T-helper 1 cell treated with Interleukin-12 subunit alpha and Interleukin-12 subunit beta and Interleukin-4 antibody, amounts not matched to agents 30 μg/mL and 1 μg/mL, for 36 hours (primary cell): ENCODE results near the gene CST2.
"Not testable (repeated sequence)": the region's sequence is repeated elsewhere in the genome, so short reads cannot be mapped to it uniquely, and the experiment has no call there.

Experiments used
- H3K27ac Mint-ChIP-seq: one replicate; pipeline ENCODE4 v1.8.0; 2021; ENCODE audit warnings: mild to moderate bottlenecking, mixed read lengths
- H3K27me3 Mint-ChIP-seq: one replicate; pipeline ENCODE4 v1.8.0; 2021; ENCODE audit warnings: low read depth, mixed read lengths
- H3K36me3 Mint-ChIP-seq: one replicate; pipeline ENCODE4 v1.8.0; 2021; ENCODE audit warnings: low read depth, mixed read lengths
- H3K4me1 Mint-ChIP-seq: one replicate; pipeline ENCODE4 v1.8.0; 2021; ENCODE audit warnings: low read depth, mixed read lengths
- H3K4me3 Mint-ChIP-seq: one replicate; pipeline ENCODE4 v1.8.0; 2021; ENCODE audit warnings: mild to moderate bottlenecking, moderate library complexity, mixed read lengths
- H3K9me3 Mint-ChIP-seq: one replicate; pipeline ENCODE4 v1.8.0; 2021; ENCODE audit warnings: mixed read lengths

The CST2 gene

DNA sequence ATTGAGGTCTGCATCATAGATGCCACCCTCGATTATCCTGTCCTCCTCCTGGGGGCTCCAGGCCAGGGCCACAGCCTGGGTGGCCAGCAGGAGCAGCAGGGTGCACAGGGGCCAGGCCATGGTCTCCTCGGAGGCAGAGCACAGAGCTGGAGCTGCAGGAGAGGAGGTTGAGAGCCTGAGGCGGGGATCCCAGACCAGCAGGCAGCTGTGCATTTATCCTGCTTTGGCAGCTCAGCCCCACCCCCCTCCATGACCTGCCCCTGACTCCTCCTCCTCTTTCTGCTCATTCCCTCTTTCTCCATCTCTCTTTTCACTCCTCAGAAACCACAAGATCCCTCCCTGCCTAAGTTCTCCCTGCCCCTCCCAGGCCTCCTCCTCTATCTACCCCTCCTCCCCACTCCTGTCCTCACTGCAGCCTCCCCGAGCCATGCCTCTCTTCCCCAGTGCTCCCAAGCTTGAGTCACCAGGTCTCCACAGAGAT lies at the start of gene CST2:
CST2 (minus strand) TSS at position 189 of the 481 bp plus-strand sequence; CDS start at position 120, 69 bp downstream.
- Mint-ChIP-seq H3K4me3 (no peak within 1 kb of the TSS), H3K27me3 (no peaks in the 10 kb centered on the region), H3K9me3 (no peaks in the 10 kb centered on the region), H3K4me1 (no peaks in the 10 kb centered on the region), H3K36me3 (no peaks in the 10 kb centered on the region), H3K27ac (no peak within 1 kb of the TSS)

DNA sequence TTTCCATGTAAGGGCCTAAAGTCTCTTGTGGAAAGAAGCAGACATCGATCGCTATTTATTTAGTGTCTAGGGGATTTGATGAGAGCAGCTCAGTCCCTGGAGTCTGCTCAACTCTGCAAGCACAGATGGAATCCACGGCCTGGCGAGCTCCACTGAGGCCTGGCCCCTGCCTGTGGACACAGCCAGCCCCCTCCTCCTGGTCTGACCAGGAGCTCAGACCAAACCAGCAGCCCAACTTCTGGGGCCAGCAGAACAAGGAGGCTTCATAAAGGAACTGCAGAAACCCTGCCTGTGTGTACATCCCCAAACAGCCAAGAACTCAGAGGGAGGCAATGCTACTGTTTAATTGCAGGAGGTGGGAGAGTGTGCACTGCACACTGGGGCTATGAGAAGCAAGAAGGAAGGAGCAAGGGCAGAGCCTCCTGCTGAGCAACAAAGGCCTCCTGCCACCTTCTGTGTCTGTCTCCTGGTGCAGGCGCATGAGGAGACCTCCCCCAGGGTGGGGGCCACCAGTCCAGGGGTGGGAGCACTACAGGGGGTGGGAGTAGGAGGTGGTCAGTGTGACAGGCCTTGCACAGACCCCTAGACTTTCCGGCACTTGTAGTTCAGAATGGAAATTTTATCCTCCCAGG lies 49.2 kb upstream of the CST2 start:
- Mint-ChIP-seq H3K4me3 (no peak overlapping the region), H3K9me3 (no peaks in the 10 kb centered on the region), H3K4me1 (no peaks in the 10 kb centered on the region), H3K27ac (no peak overlapping the region), H3K36me3 (no peaks in the 10 kb centered on the region), H3K27me3 (peaks cover 4% of the 10 kb centered on the region)

DNA sequence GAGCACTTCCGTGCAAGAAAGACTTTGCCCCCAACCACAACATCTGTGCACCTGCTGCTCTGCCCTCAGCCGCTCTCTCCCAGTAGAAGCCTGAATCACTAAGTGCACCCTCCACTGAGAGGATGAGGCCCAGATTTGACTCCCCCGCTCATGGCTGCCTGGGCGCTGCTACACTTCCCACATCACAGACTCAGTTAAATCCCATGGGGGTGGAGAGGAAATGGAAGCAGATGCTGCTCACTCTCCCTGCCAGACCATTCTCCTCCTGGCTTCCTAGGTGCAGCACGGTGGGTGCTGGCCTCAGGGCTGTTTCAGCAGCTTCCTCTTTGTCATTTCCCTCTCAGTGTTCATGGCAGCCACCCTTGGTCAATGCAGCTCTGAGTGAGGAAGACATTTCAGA lies 48.2 kb upstream of the CST2 start:
- Mint-ChIP-seq H3K36me3 (no peaks in the 10 kb centered on the region), H3K27ac (no peak overlapping the region), H3K4me3 (no peak overlapping the region), H3K27me3 (peaks cover 13% of the 10 kb centered on the region), H3K9me3 (no peaks in the 10 kb centered on the region), H3K4me1 (no peaks in the 10 kb centered on the region)

DNA sequence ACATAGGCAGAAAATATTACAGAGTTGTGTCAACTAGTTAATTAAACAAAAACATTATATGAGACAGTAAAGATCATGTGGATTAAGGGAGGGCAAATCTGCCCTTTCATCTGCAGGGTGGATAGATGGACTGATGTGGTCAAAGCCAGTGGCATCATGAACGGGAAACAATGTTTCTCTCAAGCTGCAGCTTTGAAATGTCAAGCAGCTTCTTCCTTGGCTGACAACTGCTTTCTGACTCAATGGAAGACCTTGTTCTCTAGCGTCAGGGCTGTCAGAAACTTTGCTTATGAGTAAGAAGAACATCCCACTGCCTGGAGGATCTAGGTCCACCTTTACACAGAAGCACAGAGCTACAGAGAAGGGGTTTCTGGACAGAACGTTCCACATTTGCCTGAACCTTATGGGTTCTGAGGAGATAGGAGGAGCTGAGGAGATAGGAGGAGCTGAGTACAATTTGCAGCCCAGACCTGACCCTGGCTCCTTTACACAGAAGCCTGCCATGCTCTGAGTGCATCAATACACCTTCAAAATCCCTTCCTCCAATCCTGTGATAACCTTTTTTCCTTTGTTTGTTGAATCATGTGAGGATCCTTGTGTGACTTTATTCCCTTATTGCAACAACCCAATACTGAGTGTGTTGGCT lies 47.0 kb upstream of the CST2 start:
- Mint-ChIP-seq H3K4me1 (no peaks in the 10 kb centered on the region), H3K27me3 (peaks cover 25% of the 10 kb centered on the region), H3K4me3 (no peak overlapping the region), H3K36me3 (no peaks in the 10 kb centered on the region), H3K9me3 (no peaks in the 10 kb centered on the region), H3K27ac (no peak overlapping the region)

- H3K27me3 Mint-ChIP-seq, result peaks cover 30% of the 10 kb centered on the region
- no peaks in the 10 kb centered on the region for H3K36me3 Mint-ChIP-seq
- no peaks in the 10 kb centered on the region for H3K4me1 Mint-ChIP-seq
- no peak overlapping the region for H3K4me3 Mint-ChIP-seq
- H3K27ac Mint-ChIP-seq, result no peak overlapping the region
- H3K9me3 Mint-ChIP-seq, result no peaks in the 10 kb centered on the region
Measured at GRCh38 chr20:23872065-23872464, 45.5 kb upstream of the CST2 start.

DNA sequence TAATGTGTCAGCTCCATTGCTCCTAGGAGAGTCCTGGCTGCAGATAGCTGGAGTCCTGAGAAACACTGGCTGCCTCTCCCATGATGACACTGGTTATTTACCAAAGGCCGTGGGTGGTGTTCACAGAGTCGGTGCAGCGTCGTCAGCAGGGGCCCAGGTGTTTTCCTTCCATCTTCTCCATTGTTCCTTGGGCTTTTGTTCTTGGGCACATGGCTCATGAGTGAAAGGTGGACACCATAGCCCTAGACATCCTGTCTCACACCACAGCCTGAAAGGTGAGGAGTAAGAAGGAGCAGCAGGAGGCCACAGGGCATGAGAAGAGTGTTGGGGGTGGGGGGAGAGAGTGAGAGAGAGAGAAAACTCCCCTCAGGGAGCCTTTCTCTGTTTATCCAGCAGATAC lies 43.9 kb upstream of the CST2 start:
- Mint-ChIP-seq H3K27ac (no peak overlapping the region), H3K4me1 (no peaks in the 10 kb centered on the region), H3K36me3 (no peaks in the 10 kb centered on the region), H3K27me3 (peaks cover 34% of the 10 kb centered on the region), H3K9me3 (no peaks in the 10 kb centered on the region), H3K4me3 (no peak overlapping the region)

- no peaks in the 10 kb centered on the region for H3K9me3 Mint-ChIP-seq
- H3K36me3 Mint-ChIP-seq, result no peaks in the 10 kb centered on the region
- peaks cover 34% of the 10 kb centered on the region for H3K27me3 Mint-ChIP-seq
- no peak overlapping the region for H3K27ac Mint-ChIP-seq
- H3K4me3 Mint-ChIP-seq, result no peak overlapping the region
- no peaks in the 10 kb centered on the region for H3K4me1 Mint-ChIP-seq
Measured at GRCh38 chr20:23869520-23869919, 43.0 kb upstream of the CST2 start.

GRCh38 chr20:23868321-23868720 lies 41.8 kb upstream of the CST2 start:
- H3K27ac Mint-ChIP-seq, result no peak overlapping the region
- H3K4me3 Mint-ChIP-seq, result no peak overlapping the region
- no peaks in the 10 kb centered on the region for H3K36me3 Mint-ChIP-seq
- H3K27me3 Mint-ChIP-seq, result peaks cover 34% of the 10 kb centered on the region
- no peaks in the 10 kb centered on the region for H3K4me1 Mint-ChIP-seq
- H3K9me3 Mint-ChIP-seq, result no peaks in the 10 kb centered on the region

- Mint-ChIP-seq H3K9me3 (no peaks in the 10 kb centered on the region), H3K4me1 (no peaks in the 10 kb centered on the region), H3K4me3 (no peak overlapping the region), H3K27ac (no peak overlapping the region), H3K36me3 (no peaks in the 10 kb centered on the region), H3K27me3 (peaks cover 34% of the 10 kb centered on the region)
Measured at GRCh38 chr20:23867152-23867776, 40.7 kb upstream of the CST2 start.

- not testable (repeated sequence) for H3K27me3 Mint-ChIP-seq, H3K36me3 Mint-ChIP-seq, H3K4me3 Mint-ChIP-seq, H3K27ac Mint-ChIP-seq, H3K4me1 Mint-ChIP-seq, H3K9me3 Mint-ChIP-seq
Measured at GRCh38 chr20:23860771-23861170, 34.2 kb upstream of the CST2 start.

DNA sequence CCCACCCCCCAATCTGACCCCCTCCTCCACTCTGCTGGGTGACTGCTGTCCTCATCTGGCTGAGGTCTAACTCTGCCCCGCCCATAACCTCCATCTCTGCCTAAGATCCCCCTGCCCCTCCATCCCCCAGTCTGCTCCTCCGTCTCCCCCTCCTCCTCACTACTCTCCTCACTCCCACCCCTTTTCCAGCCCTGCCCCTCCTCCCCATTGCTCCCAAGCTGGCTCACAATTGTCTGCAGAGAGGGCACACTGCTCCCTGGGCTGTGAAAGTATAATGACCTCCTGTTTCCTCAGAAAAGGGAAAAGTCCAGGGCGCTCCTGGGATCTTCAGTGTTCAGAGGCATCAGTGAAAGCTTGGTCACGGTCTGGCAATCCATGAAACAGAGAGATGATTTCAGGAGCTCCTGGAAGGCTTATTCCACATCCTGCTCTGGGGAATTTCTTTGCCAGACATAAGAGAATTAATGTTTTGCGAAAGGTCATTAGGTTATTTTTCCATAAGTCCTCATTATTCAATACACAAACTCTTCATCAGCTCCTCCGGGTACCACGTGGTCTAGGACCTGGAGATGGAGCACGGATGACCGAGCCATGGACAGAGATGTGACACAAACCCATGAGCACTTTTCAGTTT lies 31.6 kb upstream of the CST2 start:
- Mint-ChIP-seq H3K27ac (no peak overlapping the region), H3K27me3 (no peaks in the 10 kb centered on the region), H3K4me1 (no peaks in the 10 kb centered on the region), H3K9me3 (no peaks in the 10 kb centered on the region), H3K4me3 (no peak overlapping the region), H3K36me3 (no peaks in the 10 kb centered on the region)

DNA sequence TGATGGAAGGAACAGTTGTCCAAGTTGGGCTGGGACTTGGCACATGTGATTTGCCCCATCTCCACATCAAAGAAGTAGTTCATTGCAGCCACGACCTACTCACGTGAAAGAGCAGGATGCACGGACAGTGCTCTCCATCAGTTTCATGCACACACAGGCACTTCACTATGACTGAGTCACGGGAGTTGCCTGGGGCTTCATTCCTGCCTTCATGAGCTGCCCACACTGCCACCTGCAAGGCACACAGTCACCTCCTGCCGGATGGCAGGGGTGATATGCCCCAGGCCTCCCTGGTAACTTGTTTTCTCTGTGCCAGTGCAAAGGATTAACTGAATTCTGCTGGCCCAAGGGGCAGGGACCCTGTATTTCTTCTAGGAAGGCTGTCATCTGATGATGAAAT lies 30.2 kb upstream of the CST2 start:
- Mint-ChIP-seq H3K4me1 (no peaks in the 10 kb centered on the region), H3K27ac (no peak overlapping the region), H3K27me3 (no peaks in the 10 kb centered on the region), H3K36me3 (no peaks in the 10 kb centered on the region), H3K9me3 (no peaks in the 10 kb centered on the region), H3K4me3 (no peak overlapping the region)

- H3K36me3 Mint-ChIP-seq, result no peaks in the 10 kb centered on the region
- H3K27ac Mint-ChIP-seq, result no peak overlapping the region
- no peaks in the 10 kb centered on the region for H3K4me1 Mint-ChIP-seq
- H3K27me3 Mint-ChIP-seq, result no peaks in the 10 kb centered on the region
- no peak overlapping the region for H3K4me3 Mint-ChIP-seq
- no peaks in the 10 kb centered on the region for H3K9me3 Mint-ChIP-seq
Measured at GRCh38 chr20:23856226-23856625, 29.7 kb upstream of the CST2 start.

- Mint-ChIP-seq H3K4me1 (no peaks in the 10 kb centered on the region), H3K4me3 (no peak overlapping the region), H3K27me3 (no peaks in the 10 kb centered on the region), H3K9me3 (no peaks in the 10 kb centered on the region), H3K36me3 (no peaks in the 10 kb centered on the region), H3K27ac (no peak overlapping the region)
Measured at GRCh38 chr20:23841693-23842092, 15.2 kb upstream of the CST2 start.

DNA sequence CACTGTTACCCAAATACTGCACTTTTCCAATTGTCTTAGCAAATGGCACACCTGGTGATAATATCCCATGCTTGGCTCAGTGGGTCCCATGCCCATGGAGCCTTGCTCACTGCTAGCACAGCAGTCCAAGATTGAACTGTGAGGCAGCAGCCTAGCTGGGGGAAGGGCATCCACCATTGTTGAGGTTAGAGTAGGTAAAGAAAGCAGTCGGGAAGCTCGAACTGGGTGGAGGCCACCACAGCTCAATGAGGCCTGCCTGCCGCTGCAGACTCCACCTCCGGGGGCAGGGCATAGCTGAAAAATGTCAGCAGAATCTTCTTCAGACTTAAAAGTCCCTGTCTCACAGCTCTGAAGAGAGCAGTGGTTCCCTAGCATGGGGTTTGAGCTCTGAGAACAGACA lies 9.2 kb upstream of the CST2 start:
- Mint-ChIP-seq H3K36me3 (no peaks in the 10 kb centered on the region), H3K9me3 (no peaks in the 10 kb centered on the region), H3K27me3 (no peaks in the 10 kb centered on the region)

More for the DNA sequence above, 9.2 kb upstream of the CST2 start:
- H3K27ac Mint-ChIP-seq, result no peak overlapping the region
- H3K4me3 Mint-ChIP-seq, result no peak overlapping the region
- no peaks in the 10 kb centered on the region for H3K4me1 Mint-ChIP-seq
